NOMO-1 (cell line): ENCODE results near the gene WDHD1.
"Not testable (repeated sequence)": the region's sequence is repeated elsewhere in the genome, so short reads cannot be mapped to it uniquely, and the experiment has no call there.

Experiments
- DNase-seq, 2 experiments: peaks; one replicate each; lab custom pipeline; 2025; ENCODE audit not compliant: unreplicated experiment in 2 of 2; lab: John Stamatoyannopoulos, UW

The WDHD1 gene

GRCh38 chr14:54955143-54955542, 71.8 kb downstream of the WDHD1 start:
- no peak for DNase-seq

- not testable (repeated sequence) for DNase-seq
These were observed 73.3 kb downstream of the WDHD1 start for GRCh38 chr14:54953609-54954008.

- DNase-seq: not testable (repeated sequence)
These were observed 74.1 kb downstream of the WDHD1 start for GRCh38 chr14:54952803-54953202.

- no peak for DNase-seq
These were observed 79.7 kb downstream of the WDHD1 start for GRCh38 chr14:54947230-54947629.

GRCh38 chr14:54946500-54946899, 80.4 kb downstream of the WDHD1 start:
- DNase-seq: no peak

GRCh38 chr14:54944737-54945391, 82.0 kb downstream of the WDHD1 start:
- DNase-seq: no peak

GRCh38 chr14:54942913-54943312, 84.0 kb downstream of the WDHD1 start:
- peak; percentile 66 to 83 for DNase-seq

GRCh38 chr14:54936816-54937215, 90.1 kb downstream of the WDHD1 start:
- DNase-seq: no peak

GRCh38 chr14:54935958-54936357, 90.9 kb downstream of the WDHD1 start:
- no peak for DNase-seq

- no peak for DNase-seq
These were observed 91.8 kb downstream of the WDHD1 start for GRCh38 chr14:54935100-54935499.

- DNase-seq: no peak
These were observed 93.9 kb downstream of the WDHD1 start for GRCh38 chr14:54933006-54933405.

- DNase-seq: no peak
These were observed 95.1 kb downstream of the WDHD1 start for GRCh38 chr14:54931598-54932340.

- DNase-seq: no peak
These were observed 95.8 kb downstream of the WDHD1 start for GRCh38 chr14:54931101-54931500.

GRCh38 chr14:54929556-54929955, 97.3 kb downstream of the WDHD1 start:
- DNase-seq: no peak

GRCh38 chr14:54928216-54928615, 98.7 kb downstream of the WDHD1 start:
- no peak for DNase-seq

GRCh38 chr14:54927551-54927950, 99.3 kb downstream of the WDHD1 start:
- DNase-seq: no peak

GRCh38 chr14:54926570-54926969, 100.3 kb downstream of the WDHD1 start:
- DNase-seq: not testable (repeated sequence)

- no peak for DNase-seq
These were observed 104.3 kb downstream of the WDHD1 start for GRCh38 chr14:54922598-54922997.

- no peak for DNase-seq
These were observed 106.8 kb downstream of the WDHD1 start for GRCh38 chr14:54920052-54920451.

GRCh38 chr14:54919330-54919729, 107.6 kb downstream of the WDHD1 start:
- no peak for DNase-seq

GRCh38 chr14:54918427-54918826, 108.5 kb downstream of the WDHD1 start:
- DNase-seq: no peak

GRCh38 chr14:54916101-54916500, 110.8 kb downstream of the WDHD1 start:
- no peak for DNase-seq
